DOHH2 (cell line): ENCODE data around the gene CD3E.

Source experiments
- EZH2phosphoT487 ChIP-seq: fragments of 200-600 bp; sonication (generic); IDR thresholded peaks from 2 replicates; pipeline ENCODE4 v1.6.1; 2017; ENCODE audit warnings: borderline replicate concordance, mild to moderate bottlenecking, antibody characterized with exemption, low read length, moderate library complexity, mixed read lengths
- TF ChIP-seq, protein P1 (sequence below): fragments of 200-600 bp; sonication (generic); IDR thresholded peaks from one replicate; pipeline ENCODE4 v1.5.1; 2014; ENCODE audit warnings: antibody characterized with exemption, mild to moderate bottlenecking, low read depth, low read length; ENCODE audit not compliant: poor library complexity, severe bottlenecking

DNA sequence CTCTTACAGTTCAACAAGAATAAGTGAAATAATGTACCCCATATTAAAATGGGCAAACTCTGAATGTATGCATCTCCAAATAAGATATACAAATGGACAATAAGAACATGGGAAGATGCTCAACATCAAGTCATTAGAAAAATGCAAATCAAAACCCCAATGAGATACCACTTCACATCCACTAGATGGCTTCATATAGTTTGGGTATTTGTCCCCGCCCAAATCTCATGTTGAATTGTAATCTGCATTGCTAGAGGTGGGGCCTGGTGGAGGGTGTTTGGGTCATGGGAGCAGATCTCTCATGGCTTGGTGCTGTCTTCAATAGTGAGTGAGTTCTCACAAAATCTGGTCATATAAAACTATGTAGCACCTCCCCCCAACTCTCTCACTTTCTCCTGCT lies 46.1 kb upstream of the CD3E start:
- TF ChIP-seq, protein P1, sequence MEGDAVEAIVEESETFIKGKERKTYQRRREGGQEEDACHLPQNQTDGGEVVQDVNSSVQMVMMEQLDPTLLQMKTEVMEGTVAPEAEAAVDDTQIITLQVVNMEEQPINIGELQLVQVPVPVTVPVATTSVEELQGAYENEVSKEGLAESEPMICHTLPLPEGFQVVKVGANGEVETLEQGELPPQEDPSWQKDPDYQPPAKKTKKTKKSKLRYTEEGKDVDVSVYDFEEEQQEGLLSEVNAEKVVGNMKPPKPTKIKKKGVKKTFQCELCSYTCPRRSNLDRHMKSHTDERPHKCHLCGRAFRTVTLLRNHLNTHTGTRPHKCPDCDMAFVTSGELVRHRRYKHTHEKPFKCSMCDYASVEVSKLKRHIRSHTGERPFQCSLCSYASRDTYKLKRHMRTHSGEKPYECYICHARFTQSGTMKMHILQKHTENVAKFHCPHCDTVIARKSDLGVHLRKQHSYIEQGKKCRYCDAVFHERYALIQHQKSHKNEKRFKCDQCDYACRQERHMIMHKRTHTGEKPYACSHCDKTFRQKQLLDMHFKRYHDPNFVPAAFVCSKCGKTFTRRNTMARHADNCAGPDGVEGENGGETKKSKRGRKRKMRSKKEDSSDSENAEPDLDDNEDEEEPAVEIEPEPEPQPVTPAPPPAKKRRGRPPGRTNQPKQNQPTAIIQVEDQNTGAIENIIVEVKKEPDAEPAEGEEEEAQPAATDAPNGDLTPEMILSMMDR, result peak; percentile 48
- no peak for TF ChIP-seq EZH2phosphoT487
